Measurements from ENCODE around the gene FRZB.

FRZB gene

GRCh38 chr2:182852801-182853200 is 13.6 kb downstream of the FRZB start:
- FAIRE-seq (no peak), DNase-seq (ENCODE audit: extremely low spot score, insufficient read length, low read depth) (no peak)

DNA sequence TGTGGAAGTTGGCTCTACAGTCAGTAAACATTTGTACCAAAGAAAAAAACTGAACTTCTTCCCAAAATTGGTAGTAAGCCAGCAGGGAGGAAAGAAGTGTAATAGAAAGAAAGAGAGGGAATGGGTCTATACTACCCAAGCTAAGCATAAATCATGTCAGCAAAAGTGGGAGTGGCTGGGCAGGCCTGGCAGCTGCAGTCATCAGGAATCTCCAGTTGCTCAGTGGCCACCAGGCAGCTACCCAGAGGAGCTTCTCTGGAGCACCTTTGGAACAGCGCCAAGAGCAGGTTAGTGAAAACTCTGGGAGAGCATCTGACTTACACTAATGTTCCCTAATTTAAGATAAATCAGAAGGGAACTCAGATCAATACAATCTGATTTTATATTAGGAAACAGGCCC is 14.3 kb downstream of the FRZB start:
- DNase-seq (ENCODE audit: extremely low spot score, insufficient read length, low read depth) (no peak), FAIRE-seq (no peak)

- DNase-seq (ENCODE audit: extremely low spot score, insufficient read length, low read depth) (no peak), FAIRE-seq (no peak)
Measured at GRCh38 chr2:182845794-182846417, 20.5 kb downstream of the FRZB start.

GRCh38 chr2:182836451-182836850 is 30.0 kb downstream of the FRZB start:
- no peak for DNase-seq (ENCODE audit: extremely low spot score, insufficient read length, low read depth)
- no peak for FAIRE-seq

- DNase-seq (ENCODE audit: extremely low spot score, insufficient read length, low read depth) = no peak
- FAIRE-seq = no peak
Measured at GRCh38 chr2:182834293-182834692, 32.1 kb downstream of the FRZB start.

DNA sequence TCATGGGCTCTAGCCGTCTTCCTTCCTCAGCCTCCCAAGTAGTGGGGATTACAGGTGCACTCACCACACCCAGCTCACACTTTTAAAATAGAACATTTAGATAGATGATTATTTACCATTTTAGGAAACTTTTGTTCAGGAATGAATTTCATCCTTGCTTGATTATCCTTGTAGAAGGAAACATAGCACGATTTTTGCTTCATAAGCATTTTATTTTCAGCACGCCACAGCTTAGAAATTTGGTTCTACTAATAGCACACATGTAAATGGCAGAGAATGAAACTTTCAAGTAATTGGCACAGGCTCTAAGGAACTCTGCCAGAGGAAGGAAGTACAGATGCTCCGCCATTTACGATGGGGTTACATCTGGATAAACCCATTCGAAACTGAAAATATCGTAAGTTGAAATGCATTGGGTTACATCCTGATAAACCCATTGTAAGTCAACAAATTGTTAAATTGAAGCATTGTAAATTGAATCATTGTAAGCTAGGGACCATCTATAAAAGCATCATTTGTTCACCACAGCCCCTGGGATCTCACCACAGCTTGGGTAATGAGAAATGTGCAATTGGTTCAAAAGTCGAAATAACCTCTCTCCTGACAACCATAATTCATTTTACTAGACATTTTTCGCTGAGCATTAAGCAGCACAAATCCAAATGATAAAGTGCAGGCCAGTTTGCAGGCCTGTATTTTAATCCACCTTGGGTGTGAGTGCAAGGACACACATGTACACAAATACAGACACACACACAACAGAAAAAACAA is 33.2 kb downstream of the FRZB start:
- FAIRE-seq = no peak
- DNase-seq (ENCODE audit: extremely low spot score, insufficient read length, low read depth) = no peak

DNA sequence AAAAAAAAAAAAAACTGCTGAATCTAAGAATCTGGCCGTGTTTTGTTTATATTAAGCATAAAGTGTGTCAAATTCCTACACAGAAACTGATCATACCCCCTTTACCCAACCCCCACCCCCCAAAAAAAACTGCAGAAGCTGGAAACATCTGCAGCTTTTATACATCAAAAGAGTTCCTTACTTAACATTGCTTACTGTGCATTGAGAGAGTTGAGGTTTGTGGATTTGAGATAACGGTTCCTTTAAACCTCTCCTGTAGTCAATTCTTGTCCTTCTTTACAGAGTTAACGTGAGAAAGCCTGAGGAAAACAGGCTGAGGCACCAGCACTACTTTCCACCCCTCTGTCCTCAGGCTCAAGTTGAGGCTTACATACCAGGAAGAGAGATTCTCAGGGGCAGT is 34.5 kb downstream of the FRZB start:
- no peak for DNase-seq (ENCODE audit: extremely low spot score, insufficient read length, low read depth)
- FAIRE-seq = no peak

- DNase-seq (ENCODE audit: extremely low spot score, insufficient read length, low read depth) = no peak
- no peak for FAIRE-seq
Measured at GRCh38 chr2:182831101-182831500, 35.3 kb downstream of the FRZB start.

GRCh38 chr2:182827182-182827879 is 39.1 kb downstream of the FRZB start:
- FAIRE-seq (no peak), DNase-seq (ENCODE audit: extremely low spot score, insufficient read length, low read depth) (no peak)

- FAIRE-seq (no peak), DNase-seq (ENCODE audit: extremely low spot score, insufficient read length, low read depth) (no peak)
Measured at GRCh38 chr2:182826496-182826895, 39.9 kb downstream of the FRZB start.

- DNase-seq (ENCODE audit: extremely low spot score, insufficient read length, low read depth) (no peak), FAIRE-seq (no peak)
Measured at GRCh38 chr2:182826064-182826463, 40.4 kb downstream of the FRZB start.

- FAIRE-seq (no peak), DNase-seq (ENCODE audit: extremely low spot score, insufficient read length, low read depth) (no peak)
Measured at GRCh38 chr2:182824767-182825158, 41.7 kb downstream of the FRZB start.

- DNase-seq (ENCODE audit: extremely low spot score, insufficient read length, low read depth) = no peak
- FAIRE-seq = no peak
Measured at GRCh38 chr2:182824056-182824766, 42.2 kb downstream of the FRZB start.

DNA sequence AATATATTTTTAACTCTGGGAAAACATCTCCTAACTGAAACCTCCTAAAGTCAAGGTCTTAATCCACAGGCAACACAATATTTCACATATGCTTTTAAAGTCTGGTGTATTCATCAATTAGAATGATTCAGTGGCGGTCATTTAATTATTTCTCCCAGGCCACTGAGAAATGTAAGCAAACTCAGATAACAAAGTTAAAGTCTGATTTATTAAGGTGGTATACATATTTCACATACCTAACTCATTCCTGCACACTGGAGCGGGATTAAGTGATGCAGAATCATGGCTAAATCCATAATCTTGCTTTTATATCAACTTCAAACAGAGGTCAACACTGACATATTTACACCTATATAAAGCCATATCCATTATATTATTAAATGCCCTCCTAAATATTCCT is 43.7 kb downstream of the FRZB start:
- DNase-seq (ENCODE audit: extremely low spot score, insufficient read length, low read depth) (no peak), FAIRE-seq (no peak)

DNA sequence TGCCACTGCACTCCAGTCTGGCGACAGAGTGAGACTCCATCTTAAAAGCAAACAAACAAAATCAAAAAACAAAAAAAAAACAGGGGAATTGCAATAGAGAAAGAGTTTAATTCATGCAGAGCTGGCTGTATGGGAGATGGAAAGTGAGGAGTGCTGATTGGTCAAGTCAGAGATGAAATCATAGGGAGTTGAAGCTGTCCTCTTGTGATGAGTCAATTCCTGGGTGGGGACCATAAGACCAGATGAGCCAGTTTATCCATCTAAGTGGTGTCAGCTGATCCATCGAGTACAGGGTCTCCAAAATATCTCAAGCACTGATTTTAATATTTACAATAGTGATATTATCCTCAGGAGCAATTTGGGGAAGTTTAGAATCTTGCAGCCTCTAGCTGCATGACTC is 45.3 kb downstream of the FRZB start:
- no peak for FAIRE-seq

GRCh38 chr2:182819412-182819811 is 47.0 kb downstream of the FRZB start:
- FAIRE-seq = no peak
- no peak for DNase-seq (ENCODE audit: extremely low spot score, insufficient read length, low read depth)

More for the DNA sequence above, 45.3 kb downstream of the FRZB start:
- DNase-seq (ENCODE audit: extremely low spot score, insufficient read length, low read depth) = no peak

GRCh38 chr2:182818925-182819324 is 47.5 kb downstream of the FRZB start:
- FAIRE-seq (no peak), DNase-seq (ENCODE audit: extremely low spot score, insufficient read length, low read depth) (no peak)

DNA sequence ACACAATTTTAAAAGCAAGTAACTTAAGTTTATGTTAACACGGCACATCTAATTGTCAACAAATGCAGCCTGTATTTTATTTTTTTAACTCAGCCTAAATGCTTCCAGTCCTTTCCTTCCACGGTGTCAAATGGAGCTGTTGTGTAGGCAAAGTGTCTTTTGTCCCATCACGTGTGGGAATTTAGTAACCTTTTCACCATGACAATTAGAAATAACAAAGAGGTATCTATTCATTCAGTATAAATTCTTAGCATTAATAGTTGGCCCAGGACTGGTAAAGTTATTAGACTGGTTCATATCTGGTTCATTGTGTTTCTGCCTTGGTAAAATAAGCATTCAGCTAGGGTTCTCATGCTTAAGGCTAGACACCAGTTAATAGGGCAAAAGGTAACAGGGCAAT is 47.9 kb downstream of the FRZB start:
- DNase-seq (ENCODE audit: extremely low spot score, insufficient read length, low read depth) (no peak), FAIRE-seq (no peak)

GRCh38 chr2:182817558-182817957 is 48.9 kb downstream of the FRZB start:
- no peak for DNase-seq (ENCODE audit: extremely low spot score, insufficient read length, low read depth)

GRCh38 chr2:182816866-182817265 is 49.6 kb downstream of the FRZB start:
- FAIRE-seq (no peak), DNase-seq (ENCODE audit: extremely low spot score, insufficient read length, low read depth) (no peak)

More at GRCh38 chr2:182817558-182817957, 48.9 kb downstream of the FRZB start:
- FAIRE-seq = no peak

GRCh38 chr2:182814804-182815203 is 51.6 kb downstream of the FRZB start:
- FAIRE-seq (no peak), DNase-seq (ENCODE audit: extremely low spot score, insufficient read length, low read depth) (no peak)
